Uterus (tissue), 4 donors: ENCODE measurements around the gene IL23A. TPM values are rescaled to one million over a fixed set of nuclear protein-coding genes. Genes with fewer than 3 reads are reported as not detected.
"Not testable (repeated sequence)": the region's sequence is repeated elsewhere in the genome, so short reads cannot be mapped to it uniquely, and the experiment has no call there.

Source experiments
- DNase-seq, 2 donors: peaks; one replicate each; pipeline ENCODE4 v3.0.0-alpha.2; 2019 to 2020
- H3K27ac ChIP-seq, 2 donors: fragments of 200-600 bp; sonication (generic); 1 replicate in 1 of 2; 2 replicates in 1 of 2; pipeline ENCODE4 v1.5.1; 2016 to 2018
- H3K27me3 ChIP-seq, 2 donors: fragments of 200-600 bp; sonication (generic); one replicate each; pipeline ENCODE4 v1.5.1; 2018 to 2019; ENCODE audit warnings: control low read depth in 1 of 2
- H3K36me3 ChIP-seq, 2 donors: fragments of 200-600 bp; sonication (generic); one replicate each; pipeline ENCODE4 v1.5.1; 2019; ENCODE audit warnings: control low read depth in 1 of 2
- H3K4me1 ChIP-seq, 2 donors: fragments of 200-600 bp; sonication (generic); one replicate each; pipeline ENCODE4 v1.5.1; 2018 to 2019; ENCODE audit warnings: control low read depth in 1 of 2
- H3K4me3 ChIP-seq, 2 donors: fragments of 200-600 bp; sonication (generic); 1 replicate in 1 of 2; 2 replicates in 1 of 2; pipeline ENCODE4 v1.5.1; 2018 to 2019; ENCODE audit warnings: mild to moderate bottlenecking in 1 of 2
- H3K9me3 ChIP-seq, 2 donors: fragments of 200-600 bp; sonication (generic); one replicate each; pipeline ENCODE4 v1.5.1; 2019; ENCODE audit warnings: control low read depth in 1 of 2
- CTCF ChIP-seq, 4 experiments: fragments of 200-600 bp in 2 of 4; fragments of 450-650 bp in 2 of 4; sonication (generic) in 2 of 4; IDR thresholded peaks; one replicate each; pipeline ENCODE4 v1.5.1; 2016 to 2019; ENCODE audit warnings: antibody characterized with exemption in 4 of 4, mild to moderate bottlenecking in 2 of 4, moderate library complexity in 1 of 4
- POLR2A ChIP-seq, 2 donors: fragments of 450-650 bp; IDR thresholded peaks; one replicate each; pipeline ENCODE4 v1.6.1; 2016; ENCODE audit warnings: antibody characterized with exemption in 2 of 2, mild to moderate bottlenecking in 1 of 2, moderate library complexity in 1 of 2
- intact Hi-C: fragments of 100-400 bp; cut with DNase I; formaldehyde crosslinking; loops from one replicate; pipeline ENCODE4 v1.15.1; 2023; ENCODE audit warnings: low total_unique reads
- total RNA-seq, 4 donors: library from RNA; depleted of rRNA in 3 of 4; stranded (reverse); fragments of >200 nt in 3 of 4; gene quantifications; one replicate each; pipeline versions ENCODE4 v1.1.0 to v1.2.4, GENCODE V29; 2014 to 2023
- donor health status: DM: yes; HTN: yes; CAD: no.

IL23A gene
- total RNA-seq, 4 donors from 2014 or later = 0.97 TPM; not detected in 3

- peak overlapping the region; percentile 77 to 79 for H3K4me3 ChIP-seq
- intact Hi-C loops = no loop called here
- no peaks in the 10 kb centered on the region for H3K27me3 ChIP-seq
- TF ChIP-seq CTCF (IDR thresholded peaks at IDR 0.05) = no peak
- no peaks in the 10 kb centered on the region for H3K36me3 ChIP-seq
- no peak for DNase-seq
- H3K4me1 ChIP-seq = peaks cover 0 to 5% of the 10 kb centered on the region in 2 donors
- H3K9me3 ChIP-seq = no peaks in the 10 kb centered on the region
- H3K27ac ChIP-seq = peak overlapping the region; percentile 89 to 94
These were observed 23.4 kb upstream of the IL23A start for GRCh38 chr12:56315249-56315621.

- H3K27ac ChIP-seq = peak within 1 kb of the TSS; percentile 89 to 94
- peak; percentile 42 to 71 for TF ChIP-seq POLR2A (IDR thresholded peaks at IDR 0.05)
- peak in 3 of 4 experiments; percentile 4 to 53 (median 24) for TF ChIP-seq CTCF (IDR thresholded peaks at IDR 0.05)
- H3K9me3 ChIP-seq = no peaks in the 10 kb centered on the region
- H3K36me3 ChIP-seq = no peaks in the 10 kb centered on the region
- peaks cover 0 to 5% of the 10 kb centered on the region in 2 donors for H3K4me1 ChIP-seq
- intact Hi-C loops = no loop called here
- peak; percentile 93 to 96 for DNase-seq
- peak within 1 kb of the TSS; percentile 77 to 79 for H3K4me3 ChIP-seq
- H3K27me3 ChIP-seq = no peaks in the 10 kb centered on the region
These were observed 22.8 kb upstream of the IL23A start, which contains the start of gene CNPY2 for GRCh38 chr12:56315622-56316473. TSS of gene CNPY2 (minus strand) at chr12:56315988. CDS start at chr12:56315217, 771 bp downstream.

- Histone ChIP-seq H3K27me3 (no peaks in the 10 kb centered on the region), H3K9me3 (no peaks in the 10 kb centered on the region), H3K36me3 (no peaks in the 10 kb centered on the region), H3K27ac (no peak overlapping the region), H3K4me1 (peaks cover 0 to 5% of the 10 kb centered on the region in 2 donors), H3K4me3 (no peak overlapping the region)
- no peak for DNase-seq
- TF ChIP-seq POLR2A (IDR thresholded peaks at IDR 0.05) (no peak), CTCF (IDR thresholded peaks at IDR 0.05) (no peak)
- intact Hi-C loops = no loop called here
These were observed 21.0 kb upstream of the IL23A start for GRCh38 chr12:56317675-56318074.

- Histone ChIP-seq H3K4me3 (no peak overlapping the region), H3K27ac (no peak overlapping the region), H3K27me3 (no peaks in the 10 kb centered on the region), H3K4me1 (no peaks in the 10 kb centered on the region), H3K9me3 (no peaks in the 10 kb centered on the region), H3K36me3 (no peaks in the 10 kb centered on the region)
- DNase-seq = no peak
- no peak for TF ChIP-seq CTCF (IDR thresholded peaks at IDR 0.05)
- TF ChIP-seq POLR2A (IDR thresholded peaks at IDR 0.05) = no peak
- intact Hi-C loops = no loop called here
These were observed 17.7 kb upstream of the IL23A start for GRCh38 chr12:56321027-56321426.

GRCh38 chr12:56321610-56322009 is 17.1 kb upstream of the IL23A start:
- H3K4me1 ChIP-seq, H3K9me3 ChIP-seq, H3K36me3 ChIP-seq, DNase-seq, H3K27me3 ChIP-seq, H3K27ac ChIP-seq, H3K4me3 ChIP-seq, intact Hi-C loops: not testable (repeated sequence)
